SHP77 treated with DMSO at 0.1 percent for 48 hours (cell line): Measurements from ENCODE around the gene CACNB4.

Experiments
- DNase-seq: peaks from one replicate; lab custom pipeline; 2025; lab: John Stamatoyannopoulos, UW

The CACNB4 gene

GRCh38 chr2:151783133-151783520, 315.7 kb downstream of the CACNB4 start:
- DNase-seq: no peak
